NCI-H1417 (cell line): ENCODE results near the gene PDE7B.

Experiments used
- DNase-seq, 3 experiments: peaks; one replicate each; lab custom pipeline; 2025; lab: John Stamatoyannopoulos, UW

The PDE7B gene

GRCh38 chr6:136031982-136032381, 180.5 kb downstream of the PDE7B start:
- DNase-seq = peak in 1 of 3 experiments; percentile 52

- DNase-seq = no peak
Measured at GRCh38 chr6:136033416-136033815, 181.9 kb downstream of the PDE7B start.

- DNase-seq = no peak
Measured at GRCh38 chr6:136034422-136034821, 182.9 kb downstream of the PDE7B start.

- DNase-seq = no peak
Measured at GRCh38 chr6:136035378-136036070, 184.0 kb downstream of the PDE7B start.

- no peak for DNase-seq
Measured at GRCh38 chr6:136036071-136036380, 184.5 kb downstream of the PDE7B start.

- DNase-seq = no peak
Measured at GRCh38 chr6:136036601-136037000, 185.1 kb downstream of the PDE7B start.

- no peak for DNase-seq
Measured at GRCh38 chr6:136037242-136037875, 185.9 kb downstream of the PDE7B start.

- DNase-seq = peak in 1 of 3 experiments; percentile 44
Measured at GRCh38 chr6:136037876-136038460, 186.5 kb downstream of the PDE7B start.

GRCh38 chr6:136038531-136038930, 187.0 kb downstream of the PDE7B start:
- DNase-seq = no peak

GRCh38 chr6:136039185-136039584, 187.7 kb downstream of the PDE7B start:
- no peak for DNase-seq

- DNase-seq = no peak
Measured at GRCh38 chr6:136050475-136050874, 199.0 kb downstream of the PDE7B start.

GRCh38 chr6:136051140-136051775, 199.8 kb downstream of the PDE7B start:
- DNase-seq = no peak

GRCh38 chr6:136052031-136052430, 200.5 kb downstream of the PDE7B start:
- DNase-seq = no peak

GRCh38 chr6:136058852-136059251, 207.4 kb downstream of the PDE7B start:
- no peak for DNase-seq

GRCh38 chr6:136059308-136059707, 207.8 kb downstream of the PDE7B start:
- DNase-seq = no peak

- DNase-seq = no peak
Measured at GRCh38 chr6:136060052-136060451, 208.6 kb downstream of the PDE7B start.

- DNase-seq = no peak
Measured at GRCh38 chr6:136060759-136061158, 209.3 kb downstream of the PDE7B start.

GRCh38 chr6:136061701-136062100, 210.2 kb downstream of the PDE7B start:
- no peak for DNase-seq

- DNase-seq = no peak
Measured at GRCh38 chr6:136063096-136063495, 211.6 kb downstream of the PDE7B start.

GRCh38 chr6:136066005-136066404, 214.5 kb downstream of the PDE7B start:
- DNase-seq = no peak

GRCh38 chr6:136067731-136068341, 216.3 kb downstream of the PDE7B start:
- no peak for DNase-seq

- peak in 1 of 3 experiments; percentile 25 for DNase-seq
Measured at GRCh38 chr6:136069119-136069518, 217.6 kb downstream of the PDE7B start.

- DNase-seq = no peak
Measured at GRCh38 chr6:136070815-136071214, 219.3 kb downstream of the PDE7B start.
